Embryonic facial prominence (tissue), 1 donor: ENCODE measurements around the gene MCOLN3.

ENCODE experiments used
- DNase-seq: peaks from one replicate; pipeline ENCODE4 v3.0.0-alpha.2; 2016; ENCODE audit errors: extremely low spot score

The MCOLN3 gene

GRCh38 chr1:85048296-85049064, at the start of gene MCOLN3:
Gene MCOLN3 (minus strand): TSS chr1:85048500. CDS start chr1:85045360, 3,140 bp downstream.
- DNase-seq: no peak

GRCh38 chr1:85093644-85094043, 45.3 kb upstream of the MCOLN3 start:
- no peak for DNase-seq

GRCh38 chr1:85091671-85092280, 43.5 kb upstream of the MCOLN3 start:
- no peak for DNase-seq

DNA sequence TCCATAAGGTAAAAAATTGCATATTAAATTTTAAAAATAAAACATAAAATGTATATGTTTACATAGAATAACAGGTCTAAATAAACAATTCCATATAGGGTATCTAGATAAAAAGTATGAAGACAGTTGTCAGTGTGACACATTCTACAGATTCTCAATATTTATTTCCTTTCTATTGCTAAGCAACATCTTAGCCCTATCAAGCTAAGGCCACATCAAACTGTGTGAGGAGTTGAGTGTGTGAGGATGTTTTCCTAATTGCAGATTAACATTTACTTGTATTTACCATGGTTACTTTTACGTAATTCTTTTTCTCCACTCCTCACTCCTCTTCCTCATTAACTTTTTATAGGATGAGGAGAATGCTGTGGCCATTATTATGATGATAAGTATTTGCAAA, 41.9 kb upstream of the MCOLN3 start:
- no peak for DNase-seq

- no peak for DNase-seq
Observed at GRCh38 chr1:85089203-85089602, 40.9 kb upstream of the MCOLN3 start.

DNA sequence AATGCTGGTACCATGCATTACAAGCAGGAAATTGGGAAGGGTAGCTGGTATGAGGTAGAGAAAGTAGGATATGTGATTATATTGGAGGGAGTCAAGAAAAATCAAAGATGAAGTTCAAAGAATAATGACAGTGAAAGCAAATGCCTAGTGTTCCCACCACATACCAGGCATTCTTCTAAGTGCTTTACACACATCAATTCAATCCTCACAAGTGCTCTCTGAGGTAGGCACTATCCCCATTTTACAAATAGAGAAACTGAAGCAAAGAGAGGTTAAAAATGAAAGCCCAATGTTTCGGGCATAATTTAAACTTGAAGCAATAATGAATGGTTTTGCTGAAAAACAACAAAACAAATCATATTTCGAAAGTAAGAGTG, 40.1 kb upstream of the MCOLN3 start:
- no peak for DNase-seq

DNA sequence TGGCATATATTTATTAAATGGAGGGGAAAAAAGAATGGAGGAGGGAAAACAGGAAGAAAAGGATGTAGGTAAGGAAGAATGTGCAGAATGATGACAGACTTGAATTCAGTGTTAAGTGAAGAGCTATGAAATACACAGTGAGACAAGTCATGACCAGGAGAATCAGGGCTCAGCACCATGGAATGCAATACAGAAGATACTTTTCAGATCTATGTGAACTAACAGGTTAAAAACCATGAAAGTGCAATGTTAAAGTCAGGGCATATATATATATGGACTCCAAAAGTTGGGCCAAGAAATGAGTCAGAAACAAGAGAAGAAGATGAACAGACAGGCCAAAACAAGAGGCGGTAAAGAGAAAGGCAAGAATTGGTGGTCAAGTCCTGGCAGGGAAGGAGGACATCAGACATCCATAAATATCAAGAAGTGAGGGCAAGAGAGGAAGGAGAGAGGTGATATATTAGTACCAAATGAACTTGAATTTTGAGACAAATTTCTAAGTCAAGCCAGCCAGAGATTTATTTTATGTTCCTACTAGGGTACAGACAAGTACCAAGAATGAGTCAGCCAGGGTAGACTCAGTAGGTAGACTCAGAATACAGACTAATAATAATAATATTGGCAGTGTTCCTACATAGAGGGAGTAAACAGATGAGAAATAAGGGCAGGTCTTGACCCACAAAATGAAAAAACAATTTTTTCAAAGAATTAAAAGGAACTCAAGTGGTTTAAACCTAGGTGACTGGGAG, 39.5 kb upstream of the MCOLN3 start:
- DNase-seq: no peak

- no peak for DNase-seq
Observed at GRCh38 chr1:85085417-85085816, 37.1 kb upstream of the MCOLN3 start.

DNA sequence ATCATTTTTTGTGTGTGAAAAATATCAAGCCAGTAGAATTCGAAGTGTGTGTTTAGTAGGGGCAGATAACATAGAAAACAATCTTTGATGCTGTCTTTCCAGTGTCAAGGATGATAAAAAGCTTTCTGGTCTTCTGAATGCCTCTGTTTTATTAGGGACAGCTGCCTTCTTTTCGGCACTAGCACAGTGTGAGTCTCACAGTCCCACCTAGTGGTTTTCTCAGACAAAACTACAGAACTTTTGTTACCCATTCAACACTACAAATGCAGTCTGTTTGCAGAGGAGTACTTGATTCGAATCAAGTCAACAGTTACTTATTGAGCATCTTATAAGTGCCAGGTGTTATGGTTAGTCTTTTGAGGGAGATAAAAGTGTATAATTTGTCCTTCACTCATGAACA, 30.6 kb upstream of the MCOLN3 start:
- DNase-seq: no peak

- no peak for DNase-seq
Observed at GRCh38 chr1:85074365-85074964, 26.2 kb upstream of the MCOLN3 start.

GRCh38 chr1:85070972-85071492, 22.7 kb upstream of the MCOLN3 start:
- no peak for DNase-seq

DNA sequence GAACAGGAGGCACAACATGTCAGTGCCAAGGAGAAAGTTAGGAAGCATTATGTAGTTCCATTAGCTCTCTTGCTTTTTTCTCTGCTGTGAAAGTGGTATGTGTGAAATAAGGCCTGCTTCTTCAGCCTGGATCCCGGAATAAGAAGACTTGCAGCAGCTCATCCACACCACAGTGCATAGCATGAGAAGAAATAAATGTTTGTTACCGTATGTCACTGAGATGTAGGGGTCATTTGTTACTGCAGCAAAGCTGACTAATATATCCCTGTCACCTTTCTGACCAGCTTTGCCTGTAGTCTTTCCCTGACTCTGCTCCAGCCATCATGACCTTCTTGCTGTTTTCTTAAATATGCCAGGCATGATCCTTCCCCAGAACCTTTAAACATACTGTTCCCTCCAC, 20.5 kb upstream of the MCOLN3 start:
- DNase-seq: no peak

GRCh38 chr1:85065550-85065949, 17.2 kb upstream of the MCOLN3 start:
- no peak for DNase-seq

DNA sequence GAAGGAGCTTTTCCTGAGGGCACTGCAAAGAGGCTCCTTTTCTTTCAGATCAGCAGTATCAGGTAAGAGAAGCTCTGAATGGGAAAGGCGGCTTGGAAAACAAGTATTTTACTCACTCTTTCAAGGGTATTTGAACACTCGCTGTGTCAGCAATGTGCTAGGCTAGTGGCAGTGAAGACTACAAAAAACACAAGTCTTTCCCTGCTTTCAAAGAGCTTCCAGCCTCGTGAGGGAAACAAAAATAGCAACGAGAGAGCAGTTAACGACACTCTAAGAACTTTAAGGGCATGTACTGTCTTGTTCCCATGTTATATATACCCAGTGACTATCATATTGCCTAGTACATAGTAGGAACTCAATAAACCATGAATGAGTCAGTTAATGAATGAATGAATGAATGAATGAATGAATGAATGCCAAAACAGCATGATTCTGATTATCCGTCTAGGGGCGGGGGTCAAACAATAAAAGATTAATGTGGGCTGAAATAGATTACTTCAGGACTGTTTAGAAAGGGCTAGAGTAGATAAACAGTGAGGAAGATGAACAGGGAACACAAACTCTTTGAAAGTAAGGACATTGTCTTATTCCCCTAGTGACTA, 14.2 kb upstream of the MCOLN3 start:
- no peak for DNase-seq

DNA sequence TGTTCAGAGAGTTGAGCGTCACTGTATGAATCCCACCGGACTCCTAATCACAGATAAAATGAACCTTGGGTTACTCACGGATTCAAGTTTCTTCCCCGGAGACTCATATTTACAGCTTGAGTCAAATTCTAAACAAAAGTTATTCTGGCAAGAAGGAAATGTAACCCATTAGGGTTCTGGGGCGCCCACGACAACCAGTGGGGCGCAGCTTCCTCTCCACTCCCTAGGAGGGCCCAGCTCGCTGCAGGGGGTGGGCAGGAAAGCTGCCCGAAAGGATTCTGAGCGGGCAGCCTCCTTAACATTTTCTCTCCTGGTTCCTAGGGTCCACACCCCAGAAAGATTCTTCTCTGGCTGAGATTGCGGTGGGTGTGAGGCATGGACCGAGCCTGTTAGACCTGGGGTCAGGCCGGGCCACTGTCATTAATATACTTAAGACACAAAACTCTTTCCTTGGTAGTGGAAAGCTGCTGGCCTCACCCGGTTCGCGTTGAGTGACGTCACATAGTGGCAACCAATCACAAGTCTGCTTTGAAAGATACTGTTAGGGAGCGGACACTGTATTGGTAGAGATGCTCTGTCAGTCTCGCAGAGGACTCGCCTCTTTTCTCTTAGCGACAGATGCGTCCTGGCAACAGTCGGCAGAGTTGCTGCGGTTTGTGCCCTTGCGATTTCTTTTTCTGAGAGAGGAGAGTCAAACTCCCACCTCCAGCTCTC, 13.6 kb upstream of the MCOLN3 start:
- DNase-seq: peak; percentile 98

DNA sequence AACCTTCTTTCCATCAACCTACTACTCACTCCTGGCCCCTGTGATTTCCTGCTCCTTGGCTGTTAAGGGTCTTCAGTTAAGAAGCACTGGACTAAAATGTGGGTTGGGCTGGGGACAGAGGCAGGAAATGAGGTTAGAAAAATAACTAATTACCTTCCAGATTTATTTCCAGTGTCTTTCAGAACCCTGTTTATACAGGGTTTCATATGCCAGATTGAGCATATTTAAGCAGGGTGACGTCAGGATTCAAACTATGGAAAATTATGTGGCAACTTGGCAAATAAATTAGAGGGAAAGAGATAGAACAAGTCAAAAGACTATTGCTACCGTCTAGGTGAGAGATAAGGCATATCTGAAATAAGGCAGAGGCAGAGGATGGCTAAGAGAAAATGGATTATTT, 11.7 kb upstream of the MCOLN3 start:
- no peak for DNase-seq

DNA sequence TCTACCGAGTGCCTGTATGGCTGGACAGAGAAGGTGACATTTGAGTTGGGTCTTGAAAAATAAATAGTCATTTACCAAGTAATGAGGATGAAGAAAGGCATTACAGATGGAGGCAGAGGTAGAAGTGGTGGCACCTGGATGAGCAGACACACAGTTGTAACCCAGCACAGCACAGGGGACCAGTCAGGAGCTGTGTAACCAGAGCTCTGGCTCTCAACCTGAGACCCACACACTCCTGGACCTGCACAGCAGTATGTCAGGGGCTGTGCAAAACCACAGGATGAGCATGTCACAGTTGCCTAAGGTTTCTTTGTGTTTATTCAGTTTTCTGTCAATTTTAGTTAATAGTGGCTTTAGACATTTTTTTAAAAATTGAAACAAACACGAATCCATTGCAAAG, 11.3 kb upstream of the MCOLN3 start:
- DNase-seq: no peak

- no peak for DNase-seq
Observed at GRCh38 chr1:85058786-85059185, 10.5 kb upstream of the MCOLN3 start.

GRCh38 chr1:85058311-85058710, 10.0 kb upstream of the MCOLN3 start:
- no peak for DNase-seq

- DNase-seq: no peak
Observed at GRCh38 chr1:85054664-85055063, 6.4 kb upstream of the MCOLN3 start.

DNA sequence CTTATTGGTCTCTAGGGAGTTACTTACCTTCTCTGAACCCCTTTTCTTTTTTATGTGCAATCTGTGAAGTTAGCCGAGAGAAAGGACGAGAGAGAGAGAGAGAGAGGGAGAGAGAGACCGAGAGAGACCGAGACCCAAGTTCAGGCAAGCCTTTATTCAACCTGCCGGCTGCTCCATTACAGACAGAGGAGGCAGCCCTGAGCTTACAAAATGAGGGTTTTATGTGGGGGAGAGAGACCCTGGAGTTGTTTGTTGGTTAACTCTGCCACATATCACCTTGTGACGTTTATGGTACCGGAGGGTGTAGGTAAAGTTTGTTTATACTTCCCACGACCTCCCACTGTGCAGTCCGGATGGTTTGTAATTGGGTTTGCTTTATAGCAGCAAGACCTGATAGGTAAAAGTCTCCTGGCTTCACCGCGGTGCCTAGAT, 1.5 kb upstream of the MCOLN3 start:
- DNase-seq: no peak
